Prostate gland (tissue), 2 donors: ENCODE measurements around the gene ANKRD63. TPM values are rescaled to one million over a fixed set of nuclear protein-coding genes. Genes with fewer than 3 reads are reported as not detected.
A peak's percentile ranks its signal among the peaks of the same experiment; 100 is the strongest.

Source experiments
- DNase-seq: peaks from one replicate; pipeline ENCODE4 v3.0.0-alpha.2; 2019; ENCODE audit warnings: low spot score
- H3K27ac ChIP-seq, 2 donors: fragments of 200-600 bp; sonication (generic); 2 replicates each; pipeline ENCODE4 v1.5.1; 2017 to 2019
- H3K27me3 ChIP-seq: fragments of 200-600 bp; sonication (generic); replicated peaks from 2 replicates; pipeline ENCODE4 v1.5.1; 2019; ENCODE audit not compliant: insufficient read depth
- H3K36me3 ChIP-seq, 2 donors: fragments of 200-600 bp; sonication (generic); 1 replicate in 1 of 2; 2 replicates in 1 of 2; pipeline versions ENCODE4 v1.5.1 to v1.8.1; 2017 to 2019
- H3K4me1 ChIP-seq: fragments of 200-600 bp; sonication (generic); replicated peaks from 2 replicates; pipeline ENCODE4 v1.5.1; 2019
- H3K4me3 ChIP-seq, 2 donors: fragments of 200-600 bp; sonication (generic); 2 replicates each; pipeline ENCODE4 v1.5.1; 2017 to 2019
- H3K9me3 ChIP-seq: fragments of 200-600 bp; sonication (generic); 2 replicates; pipeline ENCODE4 v1.5.1; 2017
- POLR2A ChIP-seq: fragments of 450-650 bp; IDR thresholded peaks from one replicate; pipeline ENCODE4 v1.6.1; 2016; ENCODE audit warnings: antibody characterized with exemption, mild to moderate bottlenecking
- POLR2AphosphoS5 ChIP-seq: sonication (generic); formaldehyde crosslinking; IDR thresholded peaks from one replicate; pipeline ENCODE4 v1.6.1; 2017; ENCODE audit warnings: antibody characterized with exemption
- WGBS: methylation state at CpG from one replicate; pipeline ENCODE4 v1.1.5; 2018; 5-methylcytosine and 5-hydroxymethylcytosine counted together
- intact Hi-C: fragments of 100-400 bp; cut with DNase I; formaldehyde crosslinking; loops from one replicate; pipeline ENCODE4 v1.14.2; 2022
- total RNA-seq, 2 donors: library from RNA; depleted of rRNA; stranded (reverse); fragments of >200 nt; gene quantifications; one replicate each; pipeline ENCODE4 v1.1.0, GENCODE V29; 2016
- TF ChIP-seq, protein P1 (sequence below), 4 experiments: fragments of 200-600 bp in 2 of 4; fragments of 450-650 bp in 2 of 4; sonication (generic) in 2 of 4; IDR thresholded peaks; 1 replicate in 3 of 4; 2 replicates in 1 of 4; pipeline ENCODE4 v1.5.1; 2016 to 2019; ENCODE audit warnings: antibody characterized with exemption in 4 of 4, mild to moderate bottlenecking in 2 of 4, moderate library complexity in 2 of 4

The ANKRD63 gene
- total RNA-seq, 2 donors from 2014 or later: 2.7 TPM; not detected in 1

GRCh38 chr15:40248006-40248783, 34.7 kb downstream of the ANKRD63 start:
- TF ChIP-seq POLR2A (no peak), POLR2AphosphoS5 (no peak)
- TF ChIP-seq, protein P1, sequence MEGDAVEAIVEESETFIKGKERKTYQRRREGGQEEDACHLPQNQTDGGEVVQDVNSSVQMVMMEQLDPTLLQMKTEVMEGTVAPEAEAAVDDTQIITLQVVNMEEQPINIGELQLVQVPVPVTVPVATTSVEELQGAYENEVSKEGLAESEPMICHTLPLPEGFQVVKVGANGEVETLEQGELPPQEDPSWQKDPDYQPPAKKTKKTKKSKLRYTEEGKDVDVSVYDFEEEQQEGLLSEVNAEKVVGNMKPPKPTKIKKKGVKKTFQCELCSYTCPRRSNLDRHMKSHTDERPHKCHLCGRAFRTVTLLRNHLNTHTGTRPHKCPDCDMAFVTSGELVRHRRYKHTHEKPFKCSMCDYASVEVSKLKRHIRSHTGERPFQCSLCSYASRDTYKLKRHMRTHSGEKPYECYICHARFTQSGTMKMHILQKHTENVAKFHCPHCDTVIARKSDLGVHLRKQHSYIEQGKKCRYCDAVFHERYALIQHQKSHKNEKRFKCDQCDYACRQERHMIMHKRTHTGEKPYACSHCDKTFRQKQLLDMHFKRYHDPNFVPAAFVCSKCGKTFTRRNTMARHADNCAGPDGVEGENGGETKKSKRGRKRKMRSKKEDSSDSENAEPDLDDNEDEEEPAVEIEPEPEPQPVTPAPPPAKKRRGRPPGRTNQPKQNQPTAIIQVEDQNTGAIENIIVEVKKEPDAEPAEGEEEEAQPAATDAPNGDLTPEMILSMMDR (IDR thresholded peaks at IDR 0.05): no peak
- Histone ChIP-seq H3K9me3 (no peaks in the 10 kb centered on the region), H3K27ac (peak overlapping the region; percentile 3 to 31), H3K4me1 (peaks cover 8% of the 10 kb centered on the region), H3K27me3 (no peaks in the 10 kb centered on the region), H3K36me3 (no peaks in the 10 kb centered on the region), H3K4me3 (no peak overlapping the region)
- no peak for DNase-seq
- WGBS: 84% methylated on average over 17 of the region's 17 CpGs
- intact Hi-C loops: no loop called here

DNA sequence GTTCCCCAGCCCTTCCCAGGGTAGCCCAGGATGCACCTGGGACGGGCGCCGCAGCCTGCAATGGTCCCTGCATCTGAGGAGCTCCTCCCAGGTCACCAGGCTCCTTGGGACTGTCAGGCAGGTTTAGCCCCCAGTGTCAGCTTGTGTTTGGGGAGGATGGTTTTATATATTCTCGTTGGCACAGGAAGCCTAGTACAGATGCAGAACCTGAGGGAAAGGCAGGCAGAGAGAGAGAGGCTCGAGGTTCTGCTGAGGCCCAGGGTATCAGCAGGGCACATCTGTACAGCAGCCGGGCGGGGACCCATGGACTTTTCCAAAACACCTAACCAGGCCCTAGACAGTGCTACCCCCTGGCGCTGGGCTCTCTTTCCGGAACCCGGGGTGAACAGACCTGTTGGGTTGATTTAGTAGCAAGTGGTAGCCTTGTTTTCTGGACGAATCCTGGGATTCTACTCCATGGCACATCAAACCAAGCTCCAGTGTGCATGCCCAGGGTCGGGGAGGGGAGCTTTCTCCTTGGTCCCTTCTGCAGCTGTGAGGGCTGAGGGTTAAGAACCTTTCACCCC, 35.4 kb downstream of the ANKRD63 start:
- intact Hi-C loops: no loop called here
- Histone ChIP-seq H3K36me3 (no peaks in the 10 kb centered on the region), H3K27me3 (no peaks in the 10 kb centered on the region), H3K4me3 (no peak overlapping the region), H3K27ac (no peak overlapping the region), H3K9me3 (no peaks in the 10 kb centered on the region), H3K4me1 (peaks cover 8% of the 10 kb centered on the region)
- 89% methylated on average over 12 of the region's 12 CpGs for WGBS
- DNase-seq: no peak
- TF ChIP-seq, protein P1 (IDR thresholded peaks at IDR 0.05): no peak
- TF ChIP-seq POLR2AphosphoS5: no peak
- no peak for TF ChIP-seq POLR2A

DNA sequence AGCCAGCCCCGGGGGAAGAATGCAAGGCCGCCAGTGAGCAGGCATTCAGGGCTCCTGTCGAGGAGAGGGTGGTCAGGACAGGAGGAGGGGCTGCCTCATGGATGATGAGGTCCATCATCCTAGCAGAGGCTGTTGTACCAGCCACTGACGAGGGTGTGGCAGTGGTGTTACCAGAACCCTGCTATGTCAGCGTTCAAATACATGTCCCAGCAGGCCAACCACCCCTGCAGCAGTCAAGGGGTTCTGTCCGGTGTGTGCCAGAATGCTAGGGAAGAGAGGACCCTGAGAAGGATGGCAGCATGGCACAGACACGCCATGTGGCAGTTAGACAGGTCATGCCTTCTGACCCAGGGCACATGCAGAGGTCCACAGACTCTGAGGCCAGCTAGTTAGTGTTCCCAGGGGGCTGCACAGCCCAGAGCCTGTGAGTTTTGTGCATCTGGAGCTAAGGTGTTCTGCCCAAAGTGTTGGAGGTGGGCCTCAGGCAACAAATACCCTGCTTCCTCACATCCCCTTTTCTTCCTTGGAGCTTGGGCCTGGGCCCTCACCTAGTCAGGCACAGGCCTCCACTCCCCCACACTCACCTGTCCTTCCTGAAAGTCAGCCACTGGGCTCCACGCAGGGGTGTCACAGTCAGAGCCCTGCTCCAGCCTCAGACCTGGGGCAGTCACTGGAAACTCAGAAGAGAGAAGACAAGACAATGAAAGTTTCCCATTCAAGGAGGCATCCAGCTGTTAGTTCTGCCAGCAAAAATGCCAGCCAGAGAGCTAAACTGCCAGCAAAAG, 36.2 kb downstream of the ANKRD63 start:
- Histone ChIP-seq H3K4me1 (peaks cover 8% of the 10 kb centered on the region), H3K27ac (no peak overlapping the region), H3K27me3 (no peaks in the 10 kb centered on the region), H3K4me3 (no peak overlapping the region), H3K36me3 (no peaks in the 10 kb centered on the region), H3K9me3 (no peaks in the 10 kb centered on the region)
- intact Hi-C loops: no loop called here
- WGBS: 72% methylated on average over 8 of the region's 8 CpGs
- no peak for DNase-seq
- TF ChIP-seq POLR2A (no peak), POLR2AphosphoS5 (no peak)
- TF ChIP-seq, protein P1 (IDR thresholded peaks at IDR 0.05): no peak

DNA sequence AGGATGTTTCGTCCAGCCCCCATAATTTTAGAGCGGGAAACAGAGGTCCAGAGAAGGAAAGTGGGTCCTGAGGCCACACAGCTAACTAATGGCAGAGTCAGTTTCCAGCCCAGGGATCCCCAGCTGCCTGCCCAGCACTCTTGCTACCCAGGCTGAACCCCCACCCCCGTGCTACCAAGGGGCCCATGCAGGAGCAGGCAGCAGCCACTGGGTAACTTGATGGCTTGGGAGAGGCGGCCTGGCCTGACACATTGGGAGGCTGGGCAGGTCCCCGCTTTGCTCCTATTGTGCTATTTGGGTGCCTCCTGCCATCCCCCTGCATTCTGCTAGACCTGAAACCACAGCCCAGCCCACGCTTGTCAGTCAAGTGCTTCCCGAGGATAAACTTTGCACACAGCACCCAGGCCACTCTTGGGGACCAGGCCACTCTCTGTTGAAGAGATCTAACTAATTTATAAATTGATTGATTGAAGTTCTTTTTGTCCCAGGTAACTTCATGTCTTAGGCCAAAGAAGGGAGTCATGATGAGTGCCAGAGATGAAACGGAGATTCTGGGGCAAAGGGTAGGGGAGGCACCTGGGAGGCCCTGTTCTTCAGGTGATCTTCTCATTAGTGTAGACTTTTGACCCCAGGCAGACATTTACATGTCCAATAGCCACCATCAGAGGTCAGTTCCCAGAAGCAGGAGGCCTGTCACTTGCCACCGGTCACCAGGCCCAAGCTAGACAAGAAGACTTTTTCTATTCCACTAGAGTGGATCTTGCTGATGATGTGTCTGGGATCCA, 37.0 kb downstream of the ANKRD63 start:
- no peaks in the 10 kb centered on the region for H3K9me3 ChIP-seq
- WGBS: 86% methylated on average over 9 of the region's 9 CpGs
- TF ChIP-seq POLR2A: no peak
- TF ChIP-seq, protein P1 (IDR thresholded peaks at IDR 0.05): no peak
- TF ChIP-seq POLR2AphosphoS5: no peak
- DNase-seq: no peak
- H3K27ac ChIP-seq: no peak overlapping the region
- peaks cover 8% of the 10 kb centered on the region for H3K4me1 ChIP-seq
- no peaks in the 10 kb centered on the region for H3K36me3 ChIP-seq
- intact Hi-C loops: no loop called here
- H3K27me3 ChIP-seq: no peaks in the 10 kb centered on the region
- H3K4me3 ChIP-seq: no peak overlapping the region
